OCI-LY3 (cell line): ENCODE results near the gene CABP4.

Source experiments
- EZH2phosphoT487 ChIP-seq: fragments of 200-600 bp; shearing (Covaris generic); IDR thresholded peaks from 2 replicates; pipeline ENCODE4 v1.6.1; 2018; ENCODE audit warnings: antibody characterized with exemption, mixed run types, low read depth
- TF ChIP-seq, protein P1 (sequence below): fragments of 200-600, 300-600 bp; sonication (generic); IDR thresholded peaks from 2 replicates; pipeline ENCODE4 v1.5.1; 2014; ENCODE audit warnings: antibody characterized with exemption, low read length, low read depth

DNA sequence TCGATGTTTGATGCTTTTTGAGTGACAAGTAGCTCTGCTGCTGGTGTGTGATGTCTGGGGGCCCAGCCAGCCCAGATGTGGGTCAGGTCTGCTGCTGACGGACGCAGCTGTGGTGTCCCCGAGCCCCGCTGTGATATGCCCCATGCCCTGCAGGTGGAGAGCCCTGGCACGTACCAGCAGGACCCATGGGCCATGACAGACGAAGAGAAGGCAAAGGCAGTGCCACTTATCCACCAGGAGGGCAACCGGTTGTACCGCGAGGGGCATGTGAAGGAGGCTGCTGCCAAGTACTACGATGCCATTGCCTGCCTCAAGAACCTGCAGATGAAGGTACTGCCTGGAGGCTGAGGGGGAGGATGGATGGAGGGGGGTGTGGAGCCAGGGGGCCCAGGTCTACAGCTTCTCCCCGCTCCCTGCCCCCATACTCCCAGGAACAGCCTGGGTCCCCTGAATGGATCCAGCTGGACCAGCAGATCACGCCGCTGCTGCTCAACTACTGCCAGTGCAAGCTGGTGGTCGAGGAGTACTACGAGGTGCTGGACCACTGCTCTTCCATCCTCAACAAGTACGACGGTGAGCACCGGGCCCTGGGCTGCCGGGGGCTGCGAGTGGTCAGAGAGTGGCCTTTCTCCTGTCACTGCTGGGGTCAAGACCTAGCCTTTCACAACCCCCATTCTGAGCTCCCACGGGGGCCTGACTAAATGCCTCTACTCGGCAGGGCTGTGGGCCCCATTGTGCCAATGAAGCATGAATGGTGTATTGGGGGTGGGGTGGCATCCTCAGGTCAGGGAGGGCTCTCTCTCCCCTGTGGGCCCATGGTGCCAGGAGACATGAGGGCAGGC is 35.0 kb downstream of the CABP4 start:
- TF ChIP-seq, protein P1, sequence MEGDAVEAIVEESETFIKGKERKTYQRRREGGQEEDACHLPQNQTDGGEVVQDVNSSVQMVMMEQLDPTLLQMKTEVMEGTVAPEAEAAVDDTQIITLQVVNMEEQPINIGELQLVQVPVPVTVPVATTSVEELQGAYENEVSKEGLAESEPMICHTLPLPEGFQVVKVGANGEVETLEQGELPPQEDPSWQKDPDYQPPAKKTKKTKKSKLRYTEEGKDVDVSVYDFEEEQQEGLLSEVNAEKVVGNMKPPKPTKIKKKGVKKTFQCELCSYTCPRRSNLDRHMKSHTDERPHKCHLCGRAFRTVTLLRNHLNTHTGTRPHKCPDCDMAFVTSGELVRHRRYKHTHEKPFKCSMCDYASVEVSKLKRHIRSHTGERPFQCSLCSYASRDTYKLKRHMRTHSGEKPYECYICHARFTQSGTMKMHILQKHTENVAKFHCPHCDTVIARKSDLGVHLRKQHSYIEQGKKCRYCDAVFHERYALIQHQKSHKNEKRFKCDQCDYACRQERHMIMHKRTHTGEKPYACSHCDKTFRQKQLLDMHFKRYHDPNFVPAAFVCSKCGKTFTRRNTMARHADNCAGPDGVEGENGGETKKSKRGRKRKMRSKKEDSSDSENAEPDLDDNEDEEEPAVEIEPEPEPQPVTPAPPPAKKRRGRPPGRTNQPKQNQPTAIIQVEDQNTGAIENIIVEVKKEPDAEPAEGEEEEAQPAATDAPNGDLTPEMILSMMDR: no peak
- TF ChIP-seq EZH2phosphoT487: no peak
